K562 (cell line): ENCODE results near the gene SKAP1. TPM values are rescaled to one million over a fixed set of nuclear protein-coding genes. Genes with fewer than 3 reads are reported as not detected.

Source experiments
- ATAC-seq: fragments of 200-7000 bp; cut with Tn5 transposase; 3 replicates; pipeline ENCODE4 v1.9.1; 2020; ENCODE audit warnings: moderate library complexity
- BruUV-seq: library from RNA; stranded (reverse); fragments of 400-500 nt; replicated peaks from 2 replicates; lab custom pipeline; 2021; lab: Mats Ljungman, UMichigan
- CTCF ChIA-PET: fragments of 300-600 bp; formaldehyde crosslinking; extraction: SDS; loops from one replicate; lab custom pipeline; 2021; ENCODE audit warnings: low intra/inter-chr PET ratio; lab: Yijun Ruan, JAX
- POLR2A ChIA-PET: fragments of 300-600, 350-650 bp; sonication (Branson Sonifier 250); formaldehyde crosslinking; extraction: SDS; loops from one replicate; lab custom pipeline; 2021; ENCODE audit warnings: antibody characterized with exemption, inconsistent platforms; lab: Yijun Ruan, JAX
- DNase-seq, 4 experiments: peaks; one replicate each; pipeline versions ENCODE4 v3.0.0 to v3.0.0-alpha.2; 2011 to 2018; ENCODE audit warnings: low spot score in 3 of 4, mixed read lengths in 3 of 4; ENCODE audit errors: extremely low read depth in 1 of 4
- FAIRE-seq: peaks from 2 replicates; lab custom pipeline; 2011; peaks lifted over from hg19 to GRCh38; lab: Jason Lieb, UNC
- H2AFZ ChIP-seq: 2 replicates; pipeline ENCODE4 v1.6.0; 2011; ENCODE audit warnings: low read depth, low read length, control low read depth, inconsistent platforms
- H3K27ac ChIP-seq: fragments of 200-600 bp; 3 replicates; pipeline ENCODE4 v1.8.0; 2011; ENCODE audit warnings: low read depth, mild to moderate bottlenecking, control low read depth, inconsistent platforms, low read length, moderate library complexity, mixed read lengths; ENCODE audit errors: extremely low read depth
- H3K27me3 ChIP-seq, 2 experiments: fragments of 300-600 bp in 1 of 2; 2 replicates in 1 of 2; 3 replicates in 1 of 2; pipeline versions ENCODE4 v1.6.0 to v1.8.0; 2011; ENCODE audit warnings: inconsistent platforms in 2 of 2, low read length in 2 of 2, mild to moderate bottlenecking in 1 of 2, mixed read lengths in 1 of 2, moderate library complexity in 1 of 2; ENCODE audit not compliant: control insufficient read depth in 2 of 2, insufficient read depth in 2 of 2
- H3K36me3 ChIP-seq: fragments of 300-600 bp; 3 replicates; pipeline ENCODE4 v1.8.0; 2011; ENCODE audit warnings: mild to moderate bottlenecking, low read length, inconsistent platforms; ENCODE audit not compliant: control insufficient read depth, insufficient read depth
- H3K4me1 ChIP-seq, 2 experiments: fragments of 200-600 bp in 1 of 2; replicated peaks in 1 of 2; 2 replicates in 1 of 2; 3 replicates in 1 of 2; pipeline versions ENCODE4 v1.5.1 to v1.8.0; 2011; ENCODE audit warnings: inconsistent platforms in 2 of 2, low read length in 2 of 2, mild to moderate bottlenecking in 1 of 2, mixed read lengths in 1 of 2, moderate library complexity in 1 of 2; ENCODE audit not compliant: control insufficient read depth in 2 of 2, insufficient read depth in 2 of 2
- H3K4me2 ChIP-seq: 2 replicates; pipeline ENCODE4 v1.6.1; 2011; ENCODE audit warnings: low read length, control low read depth, inconsistent platforms, mixed read lengths; ENCODE audit not compliant: insufficient read depth
- H3K4me3 ChIP-seq: fragments of 200-600 bp; sonication (generic), shearing (Covaris generic); 2 replicates; pipeline ENCODE4 v1.5.1; 2016; ENCODE audit warnings: control low read depth, inconsistent platforms
- H3K79me2 ChIP-seq: fragments of 200-600 bp; 3 replicates; pipeline ENCODE4 v1.8.0; 2011; ENCODE audit warnings: low read length, inconsistent platforms; ENCODE audit not compliant: control insufficient read depth, insufficient read depth
- H3K9ac ChIP-seq, 2 experiments: 2 replicates each; pipeline versions ENCODE4 v1.6.0 to v1.6.1; 2011; ENCODE audit warnings: low read depth in 2 of 2, low read length in 2 of 2, control low read depth in 1 of 2, inconsistent platforms in 1 of 2, mild to moderate bottlenecking in 1 of 2, mixed read lengths in 1 of 2; ENCODE audit not compliant: insufficient read depth in 1 of 2
- H3K9me1 ChIP-seq: one replicate; pipeline ENCODE4 v1.6.0; 2011; ENCODE audit warnings: inconsistent platforms, mild to moderate bottlenecking, low read length, moderate library complexity; ENCODE audit not compliant: control insufficient read depth, insufficient read depth
- H3K9me3 ChIP-seq: replicated peaks from 2 replicates; pipeline ENCODE4 v1.5.1; 2011; ENCODE audit warnings: low read depth, low read length, inconsistent platforms; ENCODE audit not compliant: control insufficient read depth, insufficient read depth
- H4K20me1 ChIP-seq: replicated peaks from 2 replicates; pipeline ENCODE4 v1.6.1; 2011; ENCODE audit warnings: low read length, inconsistent platforms, mixed read lengths; ENCODE audit not compliant: control insufficient read depth, insufficient read depth
- ARID2 ChIP-seq: fragments of 450-650 bp; IDR thresholded peaks from 2 replicates; pipeline ENCODE4 v1.6.1; 2017; ENCODE audit warnings: antibody characterized with exemption, mild to moderate bottlenecking
- CBX2 ChIP-seq: fragments of 200-600 bp; sonication (generic); IDR thresholded peaks from one replicate; pipeline ENCODE4 v1.6.1; 2012; ENCODE audit warnings: mild to moderate bottlenecking, low read length, inconsistent platforms; ENCODE audit not compliant: insufficient read depth, poor library complexity, severe bottlenecking
- CC2D1A ChIP-seq: fragments of 450-650 bp; IDR thresholded peaks from 2 replicates; pipeline ENCODE4 v1.6.1; 2017; ENCODE audit warnings: mild to moderate bottlenecking
- FOXP4 ChIP-seq: sonication (generic); formaldehyde crosslinking; IDR thresholded peaks from 2 replicates; pipeline ENCODE4 v1.8.0; 2022; ENCODE audit warnings: mild to moderate bottlenecking, missing genetic modification reagents, borderline replicate concordance
- HNRNPUL1 ChIP-seq: fragments of 200-400 bp; formaldehyde crosslinking; IDR thresholded peaks from 2 replicates; pipeline ENCODE4 v1.6.1; 2017; ENCODE audit warnings: low read length
- RB1 ChIP-seq: fragments of 450-650 bp; IDR thresholded peaks from 2 replicates; pipeline ENCODE4 v1.6.1; 2017; ENCODE audit warnings: low read depth, mild to moderate bottlenecking
- ZNF175 ChIP-seq: fragments of 200-800 bp; sonication (Bioruptor generic); IDR thresholded peaks from 2 replicates; pipeline ENCODE4 v1.6.1; 2016; ENCODE audit warnings: low read depth, mild to moderate bottlenecking, missing genetic modification characterization, missing compliant biosample characterization
- ZNF253 ChIP-seq: fragments of 250-450 bp; sonication (Bioruptor Pico); conservative IDR thresholded peaks from 2 replicates; pipeline ENCODE4 v1.6.1; 2021; ENCODE audit warnings: mild to moderate bottlenecking
- WGBS: fragments of 100-300 bp; shearing (Covaris generic); methylation state at CpG from one replicate; pipeline ENCODE4 v1.1.6; 2016; ENCODE audit warnings: low coverage, mixed read lengths; ENCODE audit not compliant: insufficient coverage; ENCODE audit errors: missing lambda C conversion rate; 5-methylcytosine and 5-hydroxymethylcytosine counted together
- in situ Hi-C: fragments of 300-500 bp; cut with MboI; formaldehyde crosslinking; loops from 4 replicates; pipeline ENCODE4 v1.15.0; 2018; ENCODE audit warnings: inconsistent platforms, mixed read lengths
- intact Hi-C: fragments of 100-400 bp; cut with micrococcal nuclease; formaldehyde crosslinking; loops from 2 replicates; pipeline ENCODE4 v1.14.2; 2022
- polyA plus RNA-seq, 8 experiments: library from polyadenylated mRNA; depleted of rRNA in 4 of 8; stranded (reverse) in 5 of 8; unstranded in 3 of 8; fragments of >200 nt; fragmentation: Nextera tagmentation in 2 of 8; fragmentation: Illumina TruSeq in 1 of 8; extraction: Ambion mirVana in 2 of 8; extraction: Trizol in 1 of 8; gene quantifications; 2 replicates each; pipeline versions ENCODE4 v1.2.1 to v1.2.3, GENCODE V29; 2011 to 2014; ENCODE audit warnings: inconsistent platforms in 1 of 8, missing spikeins in 1 of 8
- total RNA-seq, 7 experiments: library from RNA; depleted of rRNA in 6 of 7; stranded (reverse); fragments of >200 nt in 6 of 7; fragmentation: Illumina TruSeq in 2 of 7; extraction: Trizol in 2 of 7; gene quantifications; 2 replicates each; pipeline versions ENCODE4 v1.2.1 to v1.2.3, GENCODE V29; 2011 to 2021; ENCODE audit warnings: low replicate concordance in 1 of 7
- TF ChIP-seq, protein P1 (sequence below): sonication (generic); formaldehyde crosslinking; IDR thresholded peaks from 2 replicates; pipeline ENCODE4 v1.8.1; 2023; ENCODE audit warnings: mild to moderate bottlenecking, missing genetic modification reagents

Gene SKAP1
- total and polyA plus RNA-seq, 9 of the 15 experiments (the other 6 are each of a cell fraction or from before 2014, with no cell fraction given) = 0.06 to 0.80 (median 0.10) TPM; not detected in 4

GRCh38 chr17:48131216-48131824 is 298.7 kb downstream of the SKAP1 start:
- Histone ChIP-seq H3K4me1 (no peaks in the 10 kb centered on the region), H3K36me3 (no peaks in the 10 kb centered on the region), H3K4me2 (no peak overlapping the region), H3K27me3 (no peaks in the 10 kb centered on the region; a peak in 1 of 5 replicates), H3K9ac (no peak overlapping the region), H3K9me3 (no peaks in the 10 kb centered on the region), H3K9me1 (peaks cover 3% of the 10 kb centered on the region), H2AFZ (no peak overlapping the region), H3K79me2 (no peaks in the 10 kb centered on the region), H3K4me3 (no peak overlapping the region), H3K27ac (no peak overlapping the region), H4K20me1 (no peaks in the 10 kb centered on the region)
- FAIRE-seq (peak; percentile 99), ATAC-seq (peak; percentile 96), DNase-seq (peak; percentile 70 to 81 (median 74))
- BruUV-seq = no TSS peak
- 0% methylated on average over 2 of the region's 4 CpGs for WGBS
- in situ Hi-C loops (loop anchor here (5.0 kb wide), 1 partner anchor 54 kb away; no protein-coding TSS in a partner anchor), intact Hi-C loops (loop anchor here (1.0 to 10.0 kb wide), 3 partner anchors 51 to 287 kb away; partner anchors contain the start of gene SCRN2)
- POLR2A ChIA-PET = interaction anchor here (0.5 to 1.3 kb wide), 8 partner anchors 8 to 203 kb away, joined by 3 to 5 read pairs (median 3); no protein-coding TSS in a partner anchor
- CTCF ChIA-PET = interaction anchor here (0.5 to 3.2 kb wide), 7 partner anchors 13 to 652 kb away, joined by 3 to 38 read pairs (median 4); no protein-coding TSS in a partner anchor
- TF ChIP-seq CBX2 (no peak), ZNF175 (CRISPR knock-in tag) (no peak), CC2D1A (no peak), FOXP4 (CRISPR knock-in tag) (no peak), ARID2 (0 out of 2 replicates have a peak, but pooled peaks have one; percentile 33), RB1 (peak; percentile 59; the same call in 1 of the 2 replicates), HNRNPUL1 (no peak), ZNF253 (CRISPR knock-in tag) (no peak)
- TF ChIP-seq, protein P1, sequence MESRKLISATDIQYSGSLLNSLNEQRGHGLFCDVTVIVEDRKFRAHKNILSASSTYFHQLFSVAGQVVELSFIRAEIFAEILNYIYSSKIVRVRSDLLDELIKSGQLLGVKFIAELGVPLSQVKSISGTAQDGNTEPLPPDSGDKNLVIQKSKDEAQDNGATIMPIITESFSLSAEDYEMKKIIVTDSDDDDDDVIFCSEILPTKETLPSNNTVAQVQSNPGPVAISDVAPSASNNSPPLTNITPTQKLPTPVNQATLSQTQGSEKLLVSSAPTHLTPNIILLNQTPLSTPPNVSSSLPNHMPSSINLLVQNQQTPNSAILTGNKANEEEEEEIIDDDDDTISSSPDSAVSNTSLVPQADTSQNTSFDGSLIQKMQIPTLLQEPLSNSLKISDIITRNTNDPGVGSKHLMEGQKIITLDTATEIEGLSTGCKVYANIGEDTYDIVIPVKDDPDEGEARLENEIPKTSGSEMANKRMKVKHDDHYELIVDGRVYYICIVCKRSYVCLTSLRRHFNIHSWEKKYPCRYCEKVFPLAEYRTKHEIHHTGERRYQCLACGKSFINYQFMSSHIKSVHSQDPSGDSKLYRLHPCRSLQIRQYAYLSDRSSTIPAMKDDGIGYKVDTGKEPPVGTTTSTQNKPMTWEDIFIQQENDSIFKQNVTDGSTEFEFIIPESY (CRISPR knock-in tag) = no peak
